Neural crest cell (in vitro differentiated cells): ENCODE data around the gene PDIA6. TPM values are rescaled to one million over a fixed set of nuclear protein-coding genes. Genes with fewer than 3 reads are reported as not detected.

Experiments used
- DNase-seq: peaks from one replicate; pipeline ENCODE4 v3.0.0; 2021; ENCODE audit warnings: low read depth, mixed read lengths, low spot score
- H3K27ac Mint-ChIP-seq: one replicate; pipeline ENCODE4 v1.8.0; 2021; ENCODE audit warnings: mild to moderate bottlenecking, mixed read lengths; ENCODE audit not compliant: unreplicated experiment
- H3K27me3 Mint-ChIP-seq: 2 replicates; pipeline ENCODE4 v1.8.0; 2021; ENCODE audit warnings: low read depth, mild to moderate bottlenecking, mixed read lengths
- H3K36me3 Mint-ChIP-seq: 2 replicates; pipeline ENCODE4 v1.8.0; 2021; ENCODE audit warnings: low read depth, mild to moderate bottlenecking, mixed read lengths
- H3K4me1 Mint-ChIP-seq: 2 replicates; pipeline ENCODE4 v1.8.0; 2021; ENCODE audit warnings: mixed read lengths
- H3K4me3 Mint-ChIP-seq: one replicate; pipeline ENCODE4 v1.8.0; 2021; ENCODE audit warnings: mild to moderate bottlenecking, mixed read lengths
- H3K9me3 Mint-ChIP-seq: 2 replicates; pipeline ENCODE4 v1.8.0; 2021; ENCODE audit warnings: mixed read lengths
- total RNA-seq: library from RNA; stranded (reverse); gene quantifications from 2 replicates; pipeline ENCODE4 v1.2.1, GENCODE V29; 2021
- TF ChIP-seq, protein P1 (sequence below): fragments of 200-600 bp; sonication (generic); conservative IDR thresholded peaks from 2 replicates; pipeline ENCODE4 v1.5.0; 2021; ENCODE audit warnings: antibody characterized with exemption, mild to moderate bottlenecking

The PDIA6 gene
- total RNA-seq, 1 donor from 2014 or later: 248 TPM

DNA sequence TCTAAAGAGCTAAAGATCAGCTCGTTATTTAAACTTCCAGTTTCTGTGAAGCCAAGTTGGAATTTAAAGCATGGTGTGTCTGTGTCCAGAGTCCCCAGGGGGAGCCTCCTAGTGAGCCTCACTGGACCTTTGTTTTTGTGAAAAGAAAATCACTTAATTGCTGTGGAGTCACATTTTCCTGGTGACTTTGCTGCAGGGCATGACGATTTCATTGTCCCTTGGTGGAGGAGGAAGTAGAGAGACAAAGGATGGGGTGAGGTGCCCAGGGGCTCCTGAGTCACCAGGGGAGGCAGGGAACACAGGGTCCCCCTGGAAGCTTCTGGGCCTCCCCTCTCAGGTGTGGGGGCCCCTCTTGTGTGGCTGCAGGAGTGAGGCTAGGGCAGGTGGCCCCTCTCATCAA lies 71.4 kb downstream of the PDIA6 start:
- DNase-seq: no peak
- H3K27ac Mint-ChIP-seq: peak overlapping the region; percentile 63
- H3K4me1 Mint-ChIP-seq: peaks cover 11% of the 10 kb centered on the region
- H3K9me3 Mint-ChIP-seq: no peaks in the 10 kb centered on the region
- TF ChIP-seq, protein P1, sequence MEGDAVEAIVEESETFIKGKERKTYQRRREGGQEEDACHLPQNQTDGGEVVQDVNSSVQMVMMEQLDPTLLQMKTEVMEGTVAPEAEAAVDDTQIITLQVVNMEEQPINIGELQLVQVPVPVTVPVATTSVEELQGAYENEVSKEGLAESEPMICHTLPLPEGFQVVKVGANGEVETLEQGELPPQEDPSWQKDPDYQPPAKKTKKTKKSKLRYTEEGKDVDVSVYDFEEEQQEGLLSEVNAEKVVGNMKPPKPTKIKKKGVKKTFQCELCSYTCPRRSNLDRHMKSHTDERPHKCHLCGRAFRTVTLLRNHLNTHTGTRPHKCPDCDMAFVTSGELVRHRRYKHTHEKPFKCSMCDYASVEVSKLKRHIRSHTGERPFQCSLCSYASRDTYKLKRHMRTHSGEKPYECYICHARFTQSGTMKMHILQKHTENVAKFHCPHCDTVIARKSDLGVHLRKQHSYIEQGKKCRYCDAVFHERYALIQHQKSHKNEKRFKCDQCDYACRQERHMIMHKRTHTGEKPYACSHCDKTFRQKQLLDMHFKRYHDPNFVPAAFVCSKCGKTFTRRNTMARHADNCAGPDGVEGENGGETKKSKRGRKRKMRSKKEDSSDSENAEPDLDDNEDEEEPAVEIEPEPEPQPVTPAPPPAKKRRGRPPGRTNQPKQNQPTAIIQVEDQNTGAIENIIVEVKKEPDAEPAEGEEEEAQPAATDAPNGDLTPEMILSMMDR: no peak
- H3K27me3 Mint-ChIP-seq: peaks cover 2% of the 10 kb centered on the region
- H3K4me3 Mint-ChIP-seq: no peak overlapping the region
- H3K36me3 Mint-ChIP-seq: no peaks in the 10 kb centered on the region

DNA sequence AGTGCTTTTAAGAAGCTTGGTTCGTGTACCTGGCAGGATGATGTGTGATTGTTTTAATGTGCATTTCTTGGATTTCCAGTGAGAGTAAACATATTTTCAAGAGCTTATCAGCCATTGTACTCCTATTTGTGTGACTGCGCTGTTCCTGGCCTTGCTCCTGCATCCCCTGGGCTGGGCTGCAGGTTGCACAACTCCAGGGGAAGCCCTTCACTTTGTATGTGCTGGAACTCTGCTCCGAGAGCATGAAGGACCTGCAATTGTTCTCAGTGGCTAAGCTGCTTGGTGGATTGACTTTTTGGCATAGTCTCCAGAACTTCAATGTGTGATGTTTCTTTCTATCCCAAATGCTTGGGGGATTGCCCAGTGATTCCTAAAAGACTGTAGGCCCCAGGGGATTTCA lies 72.4 kb downstream of the PDIA6 start:
- no peak for DNase-seq
- Mint-ChIP-seq H3K27me3 (peaks cover 2% of the 10 kb centered on the region), H3K27ac (no peak overlapping the region), H3K36me3 (no peaks in the 10 kb centered on the region), H3K9me3 (no peaks in the 10 kb centered on the region), H3K4me3 (no peak overlapping the region), H3K4me1 (peaks cover 11% of the 10 kb centered on the region)
- TF ChIP-seq, protein P1: no peak

DNA sequence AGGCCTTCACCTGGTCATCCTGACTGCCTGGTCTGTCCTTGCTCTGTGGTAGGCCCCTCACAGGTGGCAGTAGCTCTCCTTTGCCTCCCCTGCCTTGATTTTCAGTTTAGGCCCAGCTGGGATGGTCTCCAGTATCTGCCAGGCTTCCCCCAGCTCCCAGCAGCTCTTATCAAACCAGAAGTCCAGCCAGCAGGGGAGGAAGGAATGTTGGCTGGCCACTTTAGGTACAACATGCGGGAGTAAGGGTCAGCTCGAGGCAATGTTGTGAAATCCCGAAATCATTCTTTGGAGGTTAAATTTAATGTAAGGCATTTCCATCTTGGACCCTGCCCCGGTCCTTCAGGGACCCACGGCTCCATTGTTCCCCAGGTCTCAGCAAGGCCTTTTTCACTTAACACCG lies 74.4 kb downstream of the PDIA6 start:
- Mint-ChIP-seq H3K9me3 (no peaks in the 10 kb centered on the region), H3K4me3 (no peak overlapping the region), H3K27ac (no peak overlapping the region), H3K27me3 (peaks cover 10% of the 10 kb centered on the region), H3K36me3 (no peaks in the 10 kb centered on the region), H3K4me1 (peaks cover 11% of the 10 kb centered on the region)
- no peak for DNase-seq
- TF ChIP-seq, protein P1: no peak

DNA sequence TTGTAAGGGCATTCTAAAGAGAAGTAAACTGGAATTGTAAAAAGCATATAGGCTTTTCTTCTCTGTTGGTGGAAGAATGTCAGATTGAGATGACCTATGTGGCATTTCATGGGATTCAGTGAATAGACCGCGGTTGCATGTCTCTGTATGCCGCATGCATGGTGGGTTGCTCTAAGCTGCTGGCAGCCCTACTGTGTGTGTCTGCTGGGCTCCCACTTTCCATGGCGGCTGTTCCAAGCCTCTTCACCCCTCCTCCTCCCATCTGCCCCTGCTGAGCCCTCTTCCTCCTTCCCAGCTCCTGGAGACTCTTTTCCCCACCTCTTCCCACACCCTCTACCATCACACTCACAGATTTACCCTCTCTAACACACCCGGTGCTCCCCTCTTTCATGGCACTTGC lies 78.6 kb downstream of the PDIA6 start:
- TF ChIP-seq, protein P1: no peak
- Mint-ChIP-seq H3K4me3 (no peak overlapping the region), H3K36me3 (no peaks in the 10 kb centered on the region), H3K27me3 (peaks cover 15% of the 10 kb centered on the region), H3K9me3 (no peaks in the 10 kb centered on the region), H3K27ac (no peak overlapping the region), H3K4me1 (no peaks in the 10 kb centered on the region)
- DNase-seq: no peak

DNA sequence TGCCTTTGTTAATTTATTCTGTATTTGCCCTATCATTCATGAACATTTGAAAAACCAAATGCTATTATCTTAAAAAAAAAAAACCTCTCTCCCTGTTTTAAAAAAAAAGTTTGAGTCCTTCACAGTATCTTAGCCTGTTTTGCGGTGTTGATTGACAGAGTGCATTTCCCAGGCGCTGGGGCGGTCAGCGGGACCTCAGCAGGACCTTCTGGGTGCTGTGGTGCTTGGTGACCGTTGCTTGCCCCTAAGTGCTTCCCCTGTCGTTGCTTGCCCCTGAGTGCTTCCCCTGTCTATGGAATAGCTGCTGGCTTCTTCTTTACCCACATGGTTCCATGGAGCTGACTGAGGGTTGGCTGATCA lies 79.0 kb downstream of the PDIA6 start:
- Mint-ChIP-seq H3K36me3 (no peaks in the 10 kb centered on the region), H3K27me3 (peaks cover 15% of the 10 kb centered on the region), H3K9me3 (no peaks in the 10 kb centered on the region), H3K4me3 (no peak overlapping the region), H3K27ac (no peak overlapping the region), H3K4me1 (no peaks in the 10 kb centered on the region)
- no peak for DNase-seq
- TF ChIP-seq, protein P1: no peak

Other genes starting within 250 kb of the PDIA6 start
- 31.0 and 31.4 TPM in 2 replicates for gene NOL10, start 122.8 kb downstream of the PDIA6 start, total RNA-seq
- 0.14 TPM in 1 of 2 replicates, not detected in the other for gene ATP6V1C2, start 91.2 kb downstream of the PDIA6 start, total RNA-seq
- 0.93 and 1.1 TPM in 2 replicates for gene KCNF1, start 99.1 kb upstream of the PDIA6 start, total RNA-seq